SKM-1 (cell line): ENCODE data around the gene CLEC20A.

Experiments used
- DNase-seq: peaks from one replicate; lab custom pipeline; 2025; ENCODE audit not compliant: unreplicated experiment; lab: John Stamatoyannopoulos, UW

CLEC20A gene

GRCh38 chr1:178477841-178478240, 18.9 kb downstream of the CLEC20A start:
- no peak for DNase-seq

DNA sequence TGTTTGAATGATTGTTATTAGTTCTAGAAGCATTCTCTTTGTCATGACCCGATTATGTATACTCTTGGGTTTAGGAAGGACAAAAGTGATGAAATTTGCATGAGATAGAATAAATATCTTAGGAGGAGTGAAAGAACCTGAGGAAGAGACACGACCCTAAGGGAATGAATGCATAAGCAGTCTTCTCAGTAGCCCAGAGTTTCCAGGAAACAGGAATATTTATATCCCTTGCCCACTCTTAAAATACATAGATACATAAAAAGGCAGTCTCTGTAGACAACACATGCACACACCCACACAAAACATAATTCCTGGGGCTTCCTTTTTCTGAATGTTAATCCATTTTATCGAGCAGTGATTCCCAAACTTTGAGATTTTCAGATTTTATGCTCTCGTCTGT, 19.4 kb downstream of the CLEC20A start:
- no peak for DNase-seq

DNA sequence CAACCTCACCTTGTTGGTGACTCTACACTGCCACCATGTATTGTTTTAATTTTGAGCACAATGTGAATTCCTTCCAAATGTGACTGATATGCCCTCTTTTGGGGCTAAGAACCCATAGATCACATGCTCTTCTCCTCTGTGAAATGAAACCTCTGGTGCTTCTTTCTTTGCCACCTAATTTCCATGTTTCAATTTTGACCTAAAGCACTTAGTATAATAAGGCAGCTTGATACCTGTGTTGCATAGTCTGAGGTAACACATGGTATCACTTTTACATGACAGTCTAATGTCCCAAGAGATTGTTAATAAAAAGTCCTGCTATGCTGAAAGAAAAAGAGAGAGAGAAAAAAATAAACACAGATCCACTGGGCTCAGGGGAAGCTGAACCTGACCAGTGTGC, 24.2 kb downstream of the CLEC20A start:
- no peak for DNase-seq

- DNase-seq = no peak
Measured at GRCh38 chr1:178470411-178470960, 26.3 kb downstream of the CLEC20A start.

DNA sequence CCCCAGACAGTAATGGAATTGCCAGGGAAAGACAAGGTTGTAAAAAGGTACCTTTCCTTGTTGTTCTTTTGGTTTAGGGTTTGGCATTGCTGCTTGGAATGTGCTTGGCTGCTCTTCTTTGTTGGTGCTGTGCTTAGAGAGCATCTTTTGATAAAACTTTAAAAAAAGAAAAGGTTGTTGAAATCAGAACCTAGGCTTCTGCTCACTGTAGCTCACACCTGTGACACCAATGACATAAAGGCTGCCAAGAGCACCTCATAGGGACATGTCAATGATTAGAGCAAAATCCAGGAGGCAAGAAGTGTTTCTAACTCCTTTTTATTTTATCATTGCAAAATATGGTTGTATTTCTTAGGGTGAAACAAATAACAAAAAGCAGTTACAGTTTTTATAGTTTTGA, 28.9 kb downstream of the CLEC20A start:
- no peak for DNase-seq

- no peak for DNase-seq
Measured at GRCh38 chr1:178465011-178465410, 31.8 kb downstream of the CLEC20A start.

GRCh38 chr1:178464566-178464965, 32.2 kb downstream of the CLEC20A start:
- no peak for DNase-seq

GRCh38 chr1:178464141-178464540, 32.6 kb downstream of the CLEC20A start:
- no peak for DNase-seq

GRCh38 chr1:178461701-178462100, 35.1 kb downstream of the CLEC20A start:
- no peak for DNase-seq

DNA sequence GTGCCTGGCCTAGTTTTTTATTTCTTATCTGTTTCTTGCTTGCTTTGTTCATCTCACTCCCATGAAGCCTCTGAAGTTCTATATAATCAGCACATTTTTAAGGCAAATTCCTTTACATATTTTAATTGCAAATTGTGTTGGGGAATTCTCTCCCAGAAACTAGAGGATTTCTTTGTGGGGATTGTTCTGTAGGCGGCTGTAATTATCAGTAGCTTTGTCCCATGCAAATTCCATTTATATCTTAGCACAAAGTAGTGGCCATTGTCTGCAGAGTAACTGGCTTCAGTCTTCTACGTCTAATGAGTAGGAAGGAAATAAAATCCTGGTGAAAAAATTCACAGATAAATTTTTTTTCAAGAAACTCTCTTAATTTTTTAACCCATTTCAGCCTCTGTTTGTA, 35.7 kb downstream of the CLEC20A start:
- no peak for DNase-seq

GRCh38 chr1:178458203-178458602, 38.6 kb downstream of the CLEC20A start:
- no peak for DNase-seq

DNA sequence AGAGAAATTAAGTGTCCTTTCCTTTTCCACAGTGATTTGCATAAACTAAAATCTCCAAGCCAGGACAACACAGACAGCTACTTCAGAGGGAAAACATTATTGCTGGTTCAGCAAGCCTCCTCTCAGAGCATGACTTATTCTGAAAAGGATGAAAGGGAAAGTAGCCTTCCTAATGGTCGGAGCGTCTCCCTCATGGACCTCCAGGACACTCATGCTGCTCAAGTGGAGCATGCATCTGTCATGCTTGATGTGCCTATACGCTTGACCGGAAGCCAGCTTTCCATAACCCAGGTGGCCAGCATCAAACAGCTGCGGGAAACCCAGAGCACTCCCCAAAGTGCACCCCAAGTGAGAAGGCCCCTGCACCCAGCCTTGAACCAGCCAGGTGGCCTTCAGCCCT, 39.1 kb downstream of the CLEC20A start:
- DNase-seq = no peak

GRCh38 chr1:178456472-178456871, 40.3 kb downstream of the CLEC20A start:
- no peak for DNase-seq

DNA sequence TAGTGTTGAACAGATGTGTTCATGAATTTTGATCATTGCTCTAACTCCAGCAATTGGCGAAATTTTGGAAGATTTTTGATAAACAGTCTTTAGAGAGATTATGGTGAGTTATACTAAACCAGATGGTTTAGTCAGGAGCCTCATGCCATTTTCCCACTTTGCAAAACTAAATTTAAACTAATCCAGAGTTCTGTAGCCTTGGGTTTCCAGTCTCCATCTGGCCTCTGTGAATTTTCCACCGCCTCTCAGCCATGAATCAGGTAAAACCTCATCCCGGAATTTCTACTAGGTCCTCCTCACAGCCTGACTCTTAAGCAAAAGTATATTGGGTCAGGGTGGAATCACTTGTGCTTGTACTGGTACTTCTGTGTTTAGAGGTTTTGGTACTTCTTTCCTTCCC, 44.8 kb downstream of the CLEC20A start:
- DNase-seq = no peak

DNA sequence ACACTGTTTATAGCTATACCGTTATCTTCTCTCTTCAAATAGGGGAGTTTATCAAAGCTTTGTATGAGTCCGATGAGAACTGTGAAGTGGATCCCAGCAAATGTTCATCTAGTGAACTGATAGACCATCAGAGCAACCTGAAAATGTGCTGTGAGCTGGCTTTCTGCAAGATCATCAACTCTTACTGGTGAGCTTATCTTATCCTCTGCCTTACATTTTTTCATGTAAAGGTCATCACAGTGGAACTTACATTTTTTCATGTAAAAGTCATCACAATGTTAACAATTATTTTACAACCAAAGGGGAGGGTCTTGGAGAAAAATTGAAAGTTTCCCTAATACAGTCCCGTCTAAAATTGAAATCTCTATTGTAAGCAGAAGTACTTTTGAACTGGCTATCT, 45.2 kb downstream of the CLEC20A start:
- DNase-seq = no peak

- DNase-seq = no peak
Measured at GRCh38 chr1:178450871-178451270, 45.9 kb downstream of the CLEC20A start.

GRCh38 chr1:178442925-178443324, 53.8 kb downstream of the CLEC20A start:
- no peak for DNase-seq

- no peak for DNase-seq
Measured at GRCh38 chr1:178438432-178438831, 58.3 kb downstream of the CLEC20A start.

- no peak for DNase-seq
Measured at GRCh38 chr1:178436899-178437298, 59.9 kb downstream of the CLEC20A start.

DNA sequence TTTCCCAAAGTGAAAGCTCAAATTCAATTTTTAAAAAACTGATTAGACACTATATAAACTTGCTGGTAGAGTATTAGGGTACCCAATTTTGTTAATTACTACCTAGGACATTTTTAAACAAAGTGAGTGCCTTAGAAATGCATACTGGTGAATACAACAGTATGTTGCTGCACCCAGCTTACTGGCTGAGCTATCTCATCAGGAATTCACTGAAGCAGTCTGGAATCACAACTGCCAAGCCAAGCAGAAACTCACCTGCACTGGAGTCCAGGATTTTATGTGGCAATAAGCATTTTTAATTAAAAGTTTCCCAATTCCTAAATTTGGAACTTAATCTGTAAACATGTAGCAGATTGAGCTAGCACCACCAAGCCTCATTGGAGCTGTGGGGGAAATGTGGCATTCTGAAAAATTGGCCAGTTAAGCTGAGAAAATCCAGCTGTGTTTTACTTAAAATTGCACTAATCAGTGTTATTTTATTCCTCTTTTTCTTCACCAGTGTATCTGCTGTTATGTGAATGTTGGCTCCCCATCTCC, 61.8 kb downstream of the CLEC20A start:
- DNase-seq = no peak

GRCh38 chr1:178434360-178434759, 62.4 kb downstream of the CLEC20A start:
- DNase-seq = no peak
